H1 (cell line): Measurements from ENCODE around the gene LCORL. TPM values are rescaled to one million over a fixed set of nuclear protein-coding genes. Genes with fewer than 3 reads are reported as not detected.

Source experiments
- CTCF ChIA-PET: fragments of 300-600 bp; sonication (Branson Sonifier 250); formaldehyde crosslinking; loops from one replicate; lab custom pipeline; 2021; ENCODE audit not compliant: partially characterized antibody; lab: Charles Lee
- POLR2A ChIA-PET: fragments of 300-600 bp; sonication (Branson Sonifier 250); formaldehyde crosslinking; loops from one replicate; lab custom pipeline; 2021; ENCODE audit warnings: inconsistent platforms; ENCODE audit not compliant: partially characterized antibody; lab: Charles Lee
- DNase-seq, 2 experiments: peaks; one replicate each; pipeline versions ENCODE4 v3.0.0 to v3.0.0-alpha.2; 2010 to 2022; ENCODE audit warnings: low spot score in 2 of 2, low read depth in 1 of 2, mixed read lengths in 1 of 2
- FAIRE-seq: peaks from 2 replicates; lab custom pipeline; 2011; peaks lifted over from hg19 to GRCh38; lab: Jason Lieb, UNC
- H2AFZ ChIP-seq: 2 replicates; pipeline ENCODE4 v1.8.1; 2012; ENCODE audit warnings: low read length, inconsistent platforms
- H2AK5ac ChIP-seq: 2 replicates; pipeline ENCODE4 v1.6.1; 2013; ENCODE audit warnings: low read depth, low read length
- H2BK120ac ChIP-seq: replicated peaks from 2 replicates; pipeline ENCODE3; 2013; ENCODE audit warnings: low read depth, low read length, inconsistent platforms
- H2BK12ac ChIP-seq: 2 replicates; pipeline ENCODE4 v1.6.1; 2013; ENCODE audit warnings: low read depth, low read length
- H2BK15ac ChIP-seq: 2 replicates; pipeline ENCODE4 v1.6.1; 2013; ENCODE audit warnings: low read length
- H2BK20ac ChIP-seq: 2 replicates; pipeline ENCODE4 v1.6.1; 2013; ENCODE audit warnings: low read length
- H2BK5ac ChIP-seq: 2 replicates; pipeline ENCODE4 v1.6.1; 2013; ENCODE audit warnings: low read depth, low read length
- H3K14ac ChIP-seq: 2 replicates; pipeline ENCODE4 v1.6.1; 2013; ENCODE audit warnings: inconsistent platforms; ENCODE audit not compliant: insufficient read length
- H3K18ac ChIP-seq: 2 replicates; pipeline ENCODE4 v1.6.1; 2013; ENCODE audit warnings: low read length; ENCODE audit errors: extremely low read depth
- H3K23ac ChIP-seq: 2 replicates; pipeline ENCODE4 v1.6.1; 2013; ENCODE audit warnings: inconsistent platforms; ENCODE audit not compliant: insufficient read length
- H3K23me2 ChIP-seq: 2 replicates; pipeline ENCODE4 v1.6.1; 2013; ENCODE audit warnings: low read depth, low read length
- H3K27ac ChIP-seq: 2 replicates; pipeline ENCODE4 v1.6.1; 2011; ENCODE audit warnings: low read depth, low read length, inconsistent platforms
- H3K27me3 ChIP-seq, 4 experiments: replicated peaks in 1 of 4; 1 replicate in 1 of 4; 2 replicates in 3 of 4; pipeline versions ENCODE4 v1.6.1 to v1.8.1; 2011 to 2013; ENCODE audit warnings: low read length in 3 of 4, mild to moderate bottlenecking in 3 of 4, inconsistent platforms in 2 of 4, mixed read lengths in 2 of 4, moderate library complexity in 1 of 4; ENCODE audit not compliant: control insufficient read depth in 3 of 4, insufficient read depth in 3 of 4; ENCODE audit errors: extremely low read depth in 1 of 4
- H3K36me3 ChIP-seq, 4 experiments: 2 replicates each; pipeline versions ENCODE4 v1.6.1 to v1.8.1; 2011 to 2013; ENCODE audit warnings: mild to moderate bottlenecking in 4 of 4, low read length in 3 of 4, moderate library complexity in 2 of 4, control low read depth in 1 of 4, inconsistent platforms in 1 of 4; ENCODE audit not compliant: insufficient read depth in 4 of 4, control insufficient read depth in 2 of 4
- H3K4ac ChIP-seq: replicated peaks from 2 replicates; pipeline ENCODE3; 2013; ENCODE audit warnings: low read length, low read depth, mixed read lengths, inconsistent platforms; ENCODE audit not compliant: insufficient read length
- H3K4me1 ChIP-seq, 4 experiments: replicated peaks in 1 of 4; 1 replicate in 1 of 4; 2 replicates in 3 of 4; pipeline versions ENCODE4 v1.6.1 to v1.8.1; 2011 to 2013; ENCODE audit warnings: low read length in 3 of 4, inconsistent platforms in 2 of 4, mixed read lengths in 1 of 4; ENCODE audit not compliant: insufficient read depth in 4 of 4, control insufficient read depth in 3 of 4
- H3K4me2 ChIP-seq, 2 experiments: 2 replicates each; pipeline versions ENCODE4 v1.6.1 to v1.8.1; 2011 to 2013; ENCODE audit warnings: low read depth in 2 of 2, low read length in 2 of 2, control low read depth in 1 of 2, inconsistent platforms in 1 of 2, mild to moderate bottlenecking in 1 of 2; ENCODE audit not compliant: insufficient read depth in 1 of 2
- H3K4me3 ChIP-seq, 4 experiments: fragments of 200-600, 300-600 bp in 1 of 4; sonication (generic), shearing (Covaris generic), sonication (Bioruptor Twin) in 1 of 4; 2 replicates each; pipeline versions ENCODE4 v1.5.1 to v1.8.1; 2011 to 2016; ENCODE audit warnings: low read length in 4 of 4, low read depth in 3 of 4, control low read depth in 2 of 4, inconsistent platforms in 2 of 4, mild to moderate bottlenecking in 2 of 4, mixed read lengths in 1 of 4, moderate library complexity in 1 of 4; ENCODE audit not compliant: insufficient read depth in 2 of 4; ENCODE audit errors: extremely low read depth in 1 of 4
- H3K56ac ChIP-seq: replicated peaks from 2 replicates; pipeline ENCODE3; 2013; ENCODE audit warnings: low read depth, mild to moderate bottlenecking, mixed read lengths, low read length, inconsistent platforms; ENCODE audit not compliant: insufficient read length
- H3K79me1 ChIP-seq: 2 replicates; pipeline ENCODE4 v1.6.1; 2013; ENCODE audit warnings: low read depth, low read length, control low read depth
- H3K79me2 ChIP-seq, 2 experiments: 2 replicates each; pipeline versions ENCODE4 v1.6.1 to v1.8.1; 2012 to 2013; ENCODE audit warnings: low read length in 2 of 2, mild to moderate bottlenecking in 2 of 2, inconsistent platforms in 1 of 2; ENCODE audit not compliant: insufficient read depth in 2 of 2, control insufficient read depth in 1 of 2
- H3K9ac ChIP-seq, 4 experiments: replicated peaks in 1 of 4; 1 replicate in 1 of 4; 2 replicates in 3 of 4; pipeline versions ENCODE4 v1.6.1 to v1.8.1; 2011 to 2013; ENCODE audit warnings: low read depth in 3 of 4, low read length in 3 of 4, control low read depth in 2 of 4, mild to moderate bottlenecking in 2 of 4, moderate library complexity in 2 of 4, inconsistent platforms in 1 of 4; ENCODE audit errors: extremely low read depth in 1 of 4
- H3K9me3 ChIP-seq, 2 experiments: 2 replicates each; pipeline versions ENCODE4 v1.6.1 to v1.8.1; 2012 to 2013; ENCODE audit warnings: mild to moderate bottlenecking in 2 of 2, moderate library complexity in 2 of 2, control low read depth in 1 of 2, inconsistent platforms in 1 of 2, low read depth in 1 of 2, low read length in 1 of 2, mixed read lengths in 1 of 2; ENCODE audit not compliant: insufficient read depth in 2 of 2
- H4K20me1 ChIP-seq, 2 experiments: replicated peaks in 1 of 2; 2 replicates each; pipeline versions ENCODE3 to v1.8.1; 2011 to 2013; ENCODE audit warnings: inconsistent platforms in 2 of 2, low read length in 2 of 2, mild to moderate bottlenecking in 1 of 2; ENCODE audit not compliant: insufficient read depth in 2 of 2, control insufficient read depth in 1 of 2
- H4K5ac ChIP-seq: 2 replicates; pipeline ENCODE4 v1.6.1; 2013; ENCODE audit warnings: low read length, low read depth, mixed read lengths, inconsistent platforms; ENCODE audit not compliant: insufficient read length
- H4K8ac ChIP-seq: 2 replicates; pipeline ENCODE4 v1.8.0; 2013; ENCODE audit warnings: mild to moderate bottlenecking, moderate library complexity, low read length, inconsistent platforms; ENCODE audit not compliant: insufficient read depth; ENCODE audit errors: extremely low read depth
- H4K91ac ChIP-seq: replicated peaks from 2 replicates; pipeline ENCODE3; 2013; ENCODE audit warnings: low read length, mixed read lengths, inconsistent platforms; ENCODE audit not compliant: insufficient read length
- BCL11A ChIP-seq, 2 experiments: IDR thresholded peaks; one replicate each; pipeline ENCODE4 v1.6.1; 2011; ENCODE audit warnings: low read depth in 2 of 2, low read length in 2 of 2, mild to moderate bottlenecking in 2 of 2
- EP300 ChIP-seq, 2 experiments: IDR thresholded peaks; 1 replicate in 1 of 2; 2 replicates in 1 of 2; pipeline ENCODE4 v1.6.1; 2011 to 2012; ENCODE audit warnings: low read depth in 2 of 2, low read length in 2 of 2, mild to moderate bottlenecking in 2 of 2, borderline replicate concordance in 1 of 2, inconsistent platforms in 1 of 2, moderate library complexity in 1 of 2
- FOSL1 ChIP-seq: IDR thresholded peaks from 2 replicates; pipeline ENCODE4 v1.6.1; 2011; ENCODE audit warnings: mild to moderate bottlenecking, low read depth, low read length, moderate library complexity; ENCODE audit not compliant: insufficient read depth
- GTF2F1 ChIP-seq: IDR thresholded peaks from 2 replicates; pipeline ENCODE4 v1.6.1; 2012; ENCODE audit warnings: low read depth, low read length, improper control_type of control experiment, borderline replicate concordance
- HDAC2 ChIP-seq, 2 experiments: fragments of 300-600 bp in 1 of 2; sonication (generic) in 1 of 2; IDR thresholded peaks; 2 replicates each; pipeline ENCODE4 v1.6.1; 2011 to 2012; ENCODE audit warnings: low read depth in 2 of 2, low read length in 2 of 2, mild to moderate bottlenecking in 2 of 2, moderate library complexity in 2 of 2, borderline replicate concordance in 1 of 2, inconsistent platforms in 1 of 2
- KDM1A ChIP-seq: fragments of 200-600, 300-600 bp; sonication (generic); IDR thresholded peaks from 2 replicates; pipeline ENCODE4 v1.7.1; 2016; ENCODE audit warnings: mild to moderate bottlenecking, low read length, borderline replicate concordance
- MAFK ChIP-seq: IDR thresholded peaks from 2 replicates; pipeline ENCODE4 v1.6.1; 2012; ENCODE audit warnings: low read depth, mild to moderate bottlenecking, improper control_type of control experiment, low read length
- NANOG ChIP-seq: IDR thresholded peaks from 2 replicates; pipeline ENCODE4 v1.6.1; 2011; ENCODE audit warnings: low read length, low read depth, mild to moderate bottlenecking, inconsistent platforms; ENCODE audit not compliant: insufficient read depth, poor library complexity, severe bottlenecking
- POU5F1 ChIP-seq: IDR thresholded peaks from 2 replicates; pipeline ENCODE4 v1.6.1; 2011; ENCODE audit warnings: low read depth, mild to moderate bottlenecking, low read length, moderate library complexity
- RNF2 ChIP-seq: fragments of 200-900, 300-1000 bp; sonication (generic); IDR thresholded peaks from 2 replicates; pipeline ENCODE4 v1.7.1; 2016; ENCODE audit warnings: borderline replicate concordance, low read depth, mild to moderate bottlenecking, antibody characterized with exemption, low read length; ENCODE audit not compliant: poor library complexity, severe bottlenecking; ENCODE audit errors: missing control alignments
- SIN3A ChIP-seq, 2 experiments: IDR thresholded peaks in 1 of 2; conservative IDR thresholded peaks in 1 of 2; 2 replicates each; pipeline ENCODE4 v1.6.1; 2011 to 2012; ENCODE audit warnings: low read length in 2 of 2, improper control_type of control experiment in 1 of 2, low read depth in 1 of 2, mild to moderate bottlenecking in 1 of 2
- WGBS, 2 experiments: shearing (Covaris generic) in 1 of 2; methylation state at CpG; one replicate each; pipeline versions ENCODE4 v1.1.6 to v1.1.7; 2013 to 2015; ENCODE audit warnings: low lambda C conversion rate in 2 of 2, mixed read lengths in 2 of 2, inconsistent platforms in 1 of 2, low coverage in 1 of 2, missing lambda C conversion rate in 1 of 2; ENCODE audit not compliant: insufficient replicate concordance in 2 of 2, insufficient coverage in 1 of 2, insufficient read length in 1 of 2; ENCODE audit errors: extremely low coverage in 1 of 2, missing lambda C conversion rate in 1 of 2; 5-methylcytosine and 5-hydroxymethylcytosine counted together
- polyA plus RNA-seq, 7 experiments: library from polyadenylated mRNA; depleted of rRNA in 3 of 7; stranded (reverse) in 5 of 7; unstranded in 2 of 7; fragments of >200 nt in 5 of 7; fragments of 200-250 nt in 2 of 7; gene quantifications; 1 replicate in 5 of 7; 2 replicates in 1 of 7; 4 replicates in 1 of 7; pipeline versions ENCODE4 v1.2.1 to v1.2.3, GENCODE V29; 2011 to 2013; ENCODE audit warnings: missing spikeins in 2 of 7, mixed read lengths in 2 of 7
- total RNA-seq: library from RNA; stranded (reverse); fragmentation: NEBNext Ultra II Directional; extraction: Animal tissue kit (Norgen Biotek cat#: 25700); gene quantifications from 2 replicates; pipeline ENCODE4 v1.2.1, GENCODE V29; 2021

LCORL gene
- total and polyA plus RNA-seq, 2 of the 8 experiments (the other 6 are each of a cell fraction or from before 2014, with no cell fraction given) = 2.2 to 19.2 TPM

- WGBS, 2 experiments = 90% methylated on average over 2 of the region's 2 CpGs; no CpG with 5 or more reads in 1 of the 2 experiments
- TF ChIP-seq EP300 (IDR thresholded peaks at IDR 0.05; ENCODE audit: borderline replicate concordance in 1 of 2, low read depth in 2 of 2, low read length in 2 of 2) (no peak), GTF2F1 (no peak), KDM1A (no peak), SIN3A (conservative IDR thresholded peaks at IDR 0.05 in 1 of 2, IDR thresholded peaks at IDR 0.05 in 1 of 2; ENCODE audit: low read depth in 1 of 2, low read length in 2 of 2) (no peak), HDAC2 (IDR thresholded peaks at IDR 0.05; ENCODE audit: borderline replicate concordance in 1 of 2, low read depth in 2 of 2, low read length in 2 of 2) (no peak), FOSL1 (no peak), BCL11A (IDR thresholded peaks at IDR 0.05; ENCODE audit: low read depth in 2 of 2, low read length in 2 of 2) (no peak), POU5F1 (no peak), NANOG (no peak), RNF2 (no peak), MAFK (no peak)
Measured at GRCh38 chr4:18039113-18039512, 17.6 kb upstream of the LCORL start.

More at GRCh38 chr4:18039113-18039512, 17.6 kb upstream of the LCORL start:
- no peaks in the 10 kb centered on the region for H3K27me3 ChIP-seq
- H3K4me2 ChIP-seq = no peak overlapping the region
- H3K4ac ChIP-seq = no peak overlapping the region
- H2BK12ac ChIP-seq = no peak overlapping the region
- H3K27ac ChIP-seq = no peak overlapping the region
- H3K4me1 ChIP-seq = no peaks in the 10 kb centered on the region
- H3K79me1 ChIP-seq = no peaks in the 10 kb centered on the region
- no peak overlapping the region for H3K56ac ChIP-seq
- H2AK5ac ChIP-seq = no peak overlapping the region
- ChIA-PET POLR2A (no interaction called here), CTCF (no interaction called here)
- DNase-seq (no peak), FAIRE-seq (no peak)
- H3K23ac ChIP-seq = no peak overlapping the region
- no peaks in the 10 kb centered on the region for H3K36me3 ChIP-seq
- H4K20me1 ChIP-seq = no peaks in the 10 kb centered on the region
- H3K23me2 ChIP-seq = no peaks in the 10 kb centered on the region
- no peak overlapping the region for H4K91ac ChIP-seq
- H3K18ac ChIP-seq = no peak overlapping the region
- no peak overlapping the region for H2BK20ac ChIP-seq
- H4K8ac ChIP-seq = no peak overlapping the region
- no peak overlapping the region for H2BK5ac ChIP-seq
- H2AFZ ChIP-seq = no peak overlapping the region
- peaks cover 0 to 3% of the 10 kb centered on the region in 2 experiments; a peak in 1 of 4 replicates for H3K9me3 ChIP-seq
- no peak overlapping the region for H2BK120ac ChIP-seq
- H3K4me3 ChIP-seq = no peak overlapping the region
- no peaks in the 10 kb centered on the region for H3K79me2 ChIP-seq
- H3K14ac ChIP-seq = no peak overlapping the region
- no peak overlapping the region for H4K5ac ChIP-seq
- H2BK15ac ChIP-seq = no peak overlapping the region
- no peak overlapping the region for H3K9ac ChIP-seq
